GM19328 (cell line): ENCODE results near the gene GRAMD2B.
"Not testable (repeated sequence)": the region's sequence is repeated elsewhere in the genome, so short reads cannot be mapped to it uniquely, and the experiment has no call there.

Experiments used
- ATAC-seq: cut with Tn5 transposase; IDR thresholded peaks from one replicate; pipeline ENCODE4 v1.9.1; 2021; ENCODE audit warnings: mild to moderate bottlenecking, moderate library complexity; ENCODE audit not compliant: unreplicated experiment

GRAMD2B gene

DNA sequence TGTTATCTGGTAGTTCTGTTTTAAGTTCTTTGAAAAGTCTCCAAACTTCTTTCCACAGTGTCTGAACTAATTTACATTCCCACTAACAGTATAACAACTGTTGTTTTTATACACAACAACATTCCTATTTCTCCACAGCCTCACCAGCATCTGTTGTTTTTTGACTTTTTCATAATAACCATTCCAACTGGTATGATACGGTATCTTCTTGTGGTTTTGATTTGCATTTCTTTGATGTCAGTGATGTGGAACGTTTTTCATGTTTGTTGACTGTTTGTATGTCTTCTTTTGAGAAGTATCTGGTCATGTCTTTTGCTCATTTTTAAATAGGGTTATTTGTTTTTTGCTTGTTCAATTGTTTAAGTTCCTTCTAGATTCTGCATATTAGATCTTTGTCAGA lies 12.6 kb upstream of the GRAMD2B start:
- ATAC-seq, result no peak

DNA sequence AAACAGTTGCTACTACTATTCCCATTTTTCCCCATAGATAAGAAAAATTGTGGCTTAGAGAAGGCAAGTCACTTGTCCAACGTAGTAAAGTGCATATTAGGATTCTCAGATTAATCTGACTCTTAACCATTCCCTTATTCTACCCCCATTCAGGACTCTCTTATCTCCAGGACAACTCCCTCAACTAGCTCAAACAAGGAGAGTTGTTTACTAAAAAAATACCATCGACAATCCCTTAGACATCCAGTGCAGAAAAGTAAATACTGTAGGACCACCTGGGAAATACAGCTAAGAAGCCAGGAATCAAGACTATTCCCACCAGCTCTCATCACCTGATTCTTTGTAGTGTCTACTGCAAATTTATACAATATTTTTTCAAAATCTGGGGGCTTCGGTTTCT lies 9.4 kb upstream of the GRAMD2B start:
- no peak for ATAC-seq

DNA sequence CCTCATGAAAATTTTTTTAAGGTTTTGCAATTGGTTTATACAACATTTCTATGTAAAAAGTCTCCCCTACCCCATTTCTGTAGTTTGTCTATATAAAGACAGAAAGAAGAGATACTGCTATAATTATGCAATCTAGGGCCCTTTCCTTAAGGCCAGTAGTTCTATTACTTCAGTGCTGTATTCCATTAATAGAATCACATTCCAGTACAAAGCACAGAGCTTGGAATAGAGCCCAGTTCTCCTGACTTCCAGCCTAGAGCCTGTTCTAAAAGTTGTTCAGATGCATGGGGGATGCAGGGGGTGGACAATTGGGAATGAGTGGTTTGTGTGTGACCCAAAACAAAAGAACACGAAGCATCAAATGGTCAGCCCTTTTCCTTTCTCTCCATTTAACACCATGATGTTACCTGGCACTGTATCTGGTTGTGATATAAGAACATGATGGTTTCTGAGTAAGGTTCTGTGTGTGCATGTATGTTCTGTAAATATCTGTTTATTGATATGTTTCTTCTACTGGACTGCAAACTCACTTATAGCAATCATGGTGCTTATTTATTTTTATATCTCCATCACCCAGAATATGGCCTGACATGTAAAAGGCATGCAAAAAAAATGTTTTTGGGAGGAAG lies 8.2 kb upstream of the GRAMD2B start:
- ATAC-seq, result no peak

DNA sequence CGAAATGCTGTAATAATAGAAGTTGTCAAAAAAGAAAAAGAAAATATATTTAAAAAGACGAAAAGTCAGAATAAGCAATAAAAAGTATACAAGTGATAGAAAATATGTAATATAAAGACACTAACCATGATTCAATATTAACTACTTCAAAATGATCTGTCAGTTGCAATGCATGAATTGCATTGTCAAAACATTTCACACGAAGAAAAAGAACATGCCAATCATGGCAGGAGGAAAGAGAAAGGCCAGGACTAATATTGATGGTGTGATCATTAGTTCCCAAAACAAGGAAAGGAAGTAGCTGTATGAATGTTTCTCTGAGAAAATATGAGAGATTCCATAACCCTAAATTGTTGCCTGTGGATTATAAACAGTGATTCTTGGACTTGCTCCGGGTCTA lies 7.4 kb upstream of the GRAMD2B start:
- ATAC-seq, result no peak

DNA sequence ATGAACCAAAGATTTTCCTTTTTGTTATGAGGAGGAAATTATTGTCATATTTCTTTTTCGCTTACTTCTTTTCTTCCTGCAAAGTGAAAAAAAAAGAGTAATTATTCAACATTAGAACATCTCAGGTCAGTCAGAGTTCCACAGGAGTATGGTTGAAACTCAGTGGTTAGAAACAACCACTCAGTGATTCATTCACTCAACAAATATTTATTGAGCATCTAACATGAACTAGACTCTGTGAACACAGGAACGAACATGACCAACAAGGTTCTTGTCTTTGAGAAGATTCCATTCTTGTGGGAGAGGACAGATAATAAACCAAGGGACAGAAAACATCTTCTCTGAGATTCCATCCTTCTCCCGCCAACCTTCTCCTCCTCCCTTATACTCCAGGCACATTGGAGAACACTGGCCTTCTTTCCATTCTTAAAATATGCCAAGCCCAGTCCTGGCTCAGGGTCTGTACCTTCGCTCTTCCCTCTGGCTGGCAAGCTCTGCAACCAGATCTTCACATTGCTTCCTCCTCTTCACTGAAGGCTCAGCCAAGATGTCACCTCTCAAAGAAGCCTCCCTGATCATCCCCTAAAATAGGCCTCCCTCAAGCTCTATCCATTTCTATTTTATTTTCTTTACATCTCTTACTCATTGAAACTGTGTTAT lies 6.8 kb upstream of the GRAMD2B start:
- no peak for ATAC-seq

DNA sequence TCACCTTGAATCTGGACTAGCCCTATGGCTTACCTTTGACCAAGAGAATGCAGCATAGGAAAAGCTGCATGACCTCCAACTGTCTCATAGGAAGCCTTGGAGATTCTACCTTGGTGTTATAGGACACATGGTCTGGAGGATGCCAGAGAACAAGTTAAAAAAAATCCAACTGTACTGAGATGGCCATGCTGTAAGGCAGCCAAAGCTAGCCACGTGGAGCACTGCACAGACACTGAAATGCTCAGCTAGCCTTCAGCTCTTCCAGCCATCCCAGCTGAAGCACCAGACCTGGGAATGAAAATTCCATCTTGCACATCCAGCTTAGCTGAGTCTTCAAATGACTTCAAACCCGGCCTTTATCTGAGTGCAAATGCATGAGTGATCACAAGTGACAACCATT lies 6.0 kb upstream of the GRAMD2B start:
- no peak for ATAC-seq

DNA sequence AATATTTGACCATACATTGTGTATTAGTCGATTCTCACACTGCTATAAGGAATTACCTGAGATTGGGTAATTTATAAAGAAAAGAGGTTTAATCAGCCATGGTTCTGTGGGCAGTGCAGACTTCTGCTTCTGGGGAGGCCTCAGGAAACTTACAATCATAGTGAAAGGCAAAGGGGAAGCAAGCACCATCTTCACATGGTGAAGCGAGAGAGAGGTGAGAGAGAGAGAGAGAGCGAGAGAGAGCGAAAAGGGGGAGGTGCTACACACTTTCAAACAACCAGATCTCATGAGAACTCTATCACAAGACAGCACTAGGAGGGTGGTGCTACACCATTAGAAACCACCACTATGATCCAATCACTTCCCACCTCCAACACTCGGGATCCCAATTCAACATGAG lies 4.1 kb upstream of the GRAMD2B start:
- no peak for ATAC-seq

DNA sequence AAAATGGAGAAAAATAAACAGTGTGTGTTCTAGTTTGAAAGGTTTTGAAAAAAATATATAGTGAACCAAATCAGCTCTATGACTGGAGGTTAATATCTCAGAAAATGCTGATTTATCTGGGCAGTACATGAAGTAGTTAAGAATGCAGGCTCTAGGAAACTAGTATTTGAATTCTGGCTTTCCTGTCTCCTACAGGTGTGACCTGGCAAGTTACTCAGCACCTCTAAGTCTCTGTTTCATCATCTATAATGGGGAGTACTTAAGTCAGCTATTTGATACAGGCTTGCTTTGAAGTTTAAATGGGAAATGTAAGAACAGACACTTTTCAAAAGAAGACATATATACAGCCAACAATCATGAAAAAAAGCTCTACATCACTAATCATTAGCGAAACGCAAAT lies 5.2 kb downstream of the GRAMD2B start:
- no peak for ATAC-seq

DNA sequence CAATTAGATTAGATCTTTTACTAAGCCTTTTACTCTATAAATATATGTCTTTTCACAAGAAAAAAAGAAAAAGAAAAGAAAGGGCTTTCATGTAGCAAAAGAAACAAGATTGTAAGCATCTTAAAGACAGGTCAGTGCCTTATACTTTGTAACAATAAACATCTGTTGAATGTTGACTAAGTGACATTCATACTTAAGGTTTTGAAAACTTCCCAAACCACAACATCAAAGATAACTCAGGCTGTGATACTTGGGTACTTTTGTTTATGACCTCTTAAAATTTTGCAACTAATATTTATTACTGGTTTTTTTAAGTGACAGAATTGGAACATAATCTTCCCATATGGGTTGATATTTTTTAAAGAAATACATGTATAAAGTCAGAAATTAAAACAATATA lies 7.4 kb downstream of the GRAMD2B start:
- ATAC-seq, result no peak

DNA sequence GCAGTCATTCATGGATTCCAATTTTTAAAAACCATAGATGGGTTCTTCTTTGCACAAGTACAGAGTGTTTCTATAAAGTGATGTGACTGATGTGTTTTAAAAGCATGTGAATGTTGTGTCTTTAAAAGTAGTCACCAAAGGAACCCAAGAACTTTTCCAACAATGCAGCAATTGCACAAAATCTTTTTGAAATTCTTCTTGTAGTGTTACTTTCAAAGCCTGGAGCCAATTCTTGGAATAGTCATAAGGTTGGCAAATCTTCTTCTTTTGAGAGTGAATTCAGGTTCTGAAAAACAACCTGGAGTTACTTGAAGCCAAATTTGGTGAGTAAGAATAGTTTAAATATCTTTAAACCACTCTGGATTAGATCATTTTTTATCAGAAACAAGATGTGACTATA lies 10.5 kb downstream of the GRAMD2B start:
- no peak for ATAC-seq

DNA sequence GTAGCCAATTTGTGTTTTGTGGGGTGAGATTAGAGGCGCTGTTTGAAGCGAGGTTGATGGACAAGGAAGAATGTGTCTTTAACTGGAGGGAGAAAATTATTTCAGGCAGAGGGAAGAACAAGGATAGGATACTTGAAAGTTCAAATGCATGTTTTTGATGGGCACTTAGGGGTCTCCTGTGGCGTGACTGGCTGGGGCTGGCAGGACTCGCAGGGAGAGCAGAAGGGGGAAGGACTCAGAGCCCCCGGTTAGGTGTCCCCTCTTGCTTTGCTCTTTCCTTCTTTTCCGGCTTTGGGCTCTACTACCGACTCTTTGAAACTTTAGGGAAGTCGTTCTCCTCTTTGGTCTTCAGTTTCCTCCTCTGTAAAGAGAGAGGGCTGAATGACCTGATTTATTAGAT lies 12.1 kb downstream of the GRAMD2B start:
- no peak for ATAC-seq

DNA sequence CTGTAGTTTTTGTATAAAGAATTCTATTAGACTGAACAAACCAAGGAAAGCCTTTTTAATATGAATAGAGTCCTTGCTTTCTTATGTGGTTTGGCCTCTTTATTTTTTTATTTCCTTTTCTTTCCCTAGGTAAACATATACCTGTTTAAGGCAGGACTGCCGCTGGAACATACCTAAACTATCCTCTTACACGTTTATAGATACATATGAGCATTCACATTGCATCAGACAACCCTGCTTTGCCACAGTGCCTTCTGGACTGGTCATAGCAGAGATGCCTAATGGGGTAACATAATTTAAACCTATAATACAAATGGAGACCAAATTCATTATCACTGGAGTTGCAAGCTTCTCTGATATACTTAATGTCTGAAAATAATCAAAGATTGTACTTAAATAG lies 12.5 kb downstream of the GRAMD2B start:
- ATAC-seq, result no peak

DNA sequence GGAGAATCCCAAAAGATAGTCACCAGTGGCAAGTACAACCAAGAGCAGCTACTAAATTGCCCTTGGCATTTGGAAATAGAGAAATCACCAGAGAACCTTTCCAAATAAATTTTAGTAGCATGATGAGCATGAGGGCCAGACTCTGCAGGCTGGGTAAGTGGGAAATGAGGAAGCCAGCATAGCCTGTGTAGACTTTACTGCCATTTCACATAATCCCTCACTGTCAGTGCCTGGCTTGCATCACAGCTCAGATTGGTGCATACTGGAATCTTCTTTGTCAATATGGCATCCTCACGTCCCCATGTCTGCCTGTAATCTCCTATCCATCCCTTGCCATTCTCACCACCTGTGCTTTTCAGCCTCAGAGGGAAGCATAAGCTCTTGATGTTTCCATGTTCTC lies 14.5 kb downstream of the GRAMD2B start:
- ATAC-seq, result no peak

DNA sequence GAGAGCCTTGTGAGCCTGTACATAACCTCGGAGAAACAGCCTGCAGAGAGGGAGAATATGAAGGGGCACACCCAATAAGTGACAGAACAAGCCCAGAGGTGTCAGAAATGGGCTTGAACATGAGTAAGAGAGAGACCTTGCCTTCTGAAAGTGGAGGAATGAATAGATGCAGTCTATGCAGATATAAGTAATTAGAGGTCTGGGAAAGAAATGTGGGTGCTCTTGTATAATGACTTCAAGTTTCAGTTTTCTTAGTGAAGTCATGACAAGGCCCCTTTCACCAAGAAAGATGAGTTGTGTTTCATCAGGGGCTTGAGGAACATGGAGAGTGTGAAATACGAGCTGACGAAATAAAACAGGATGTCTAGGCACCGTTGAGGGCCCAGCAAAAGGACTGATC lies 15.1 kb downstream of the GRAMD2B start:
- no peak for ATAC-seq

DNA sequence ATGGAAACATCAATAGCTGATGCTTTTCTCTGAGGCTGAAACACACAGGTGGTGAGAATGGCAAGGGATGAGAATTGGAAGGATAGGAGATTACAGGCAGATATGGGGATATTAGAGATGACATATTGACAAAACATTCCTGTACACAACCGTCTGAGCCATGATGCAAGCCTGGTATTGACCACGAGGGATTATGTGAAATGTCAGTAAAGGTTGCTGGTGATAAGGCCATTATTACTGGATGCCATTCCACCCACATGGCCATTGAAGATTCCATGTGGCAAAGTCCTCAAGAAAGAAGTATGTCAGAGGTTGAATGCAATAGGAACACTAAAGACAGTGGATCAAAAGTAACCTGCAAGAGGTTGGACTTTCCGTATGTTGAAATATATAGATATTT lies 15.7 kb downstream of the GRAMD2B start:
- no peak for ATAC-seq

DNA sequence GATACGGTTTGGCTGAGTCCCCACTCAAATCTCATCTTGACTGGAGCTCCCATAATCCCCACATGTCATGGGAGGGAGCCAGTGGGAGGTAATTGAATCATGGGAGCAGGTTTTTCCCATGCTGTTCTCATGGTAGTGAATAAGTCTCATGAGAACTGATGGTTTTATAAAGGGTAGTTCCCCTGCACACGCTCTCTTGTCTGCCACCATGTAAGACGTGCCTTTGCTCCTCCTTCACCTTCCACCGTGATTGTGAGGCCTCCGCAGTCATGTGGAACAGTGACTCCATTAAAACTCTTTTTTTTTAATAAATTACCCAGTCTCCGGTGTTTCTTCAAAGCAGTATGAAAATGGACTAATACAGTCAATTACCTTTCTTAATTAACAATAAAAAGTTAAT lies 16.5 kb downstream of the GRAMD2B start:
- ATAC-seq, result not testable (repeated sequence)

DNA sequence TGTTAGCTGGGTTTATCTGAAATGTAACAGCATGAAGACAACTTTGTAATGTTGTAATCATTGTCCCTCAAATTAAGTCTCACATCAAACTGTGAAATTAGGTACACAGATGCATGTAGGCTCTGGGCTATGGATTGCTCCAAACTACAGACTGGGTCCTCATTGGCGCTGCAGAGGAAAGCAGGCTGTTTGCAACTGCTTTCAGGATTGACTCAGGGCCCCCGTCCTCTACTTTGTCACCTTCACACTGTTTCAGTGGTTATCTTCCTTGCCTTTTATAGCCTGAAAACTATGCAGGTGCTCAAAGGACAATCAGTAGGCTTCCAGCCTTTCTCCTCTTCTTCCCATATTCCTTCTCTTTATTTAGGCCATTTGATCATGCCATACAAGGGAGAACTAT lies 18.0 kb downstream of the GRAMD2B start:
- no peak for ATAC-seq

DNA sequence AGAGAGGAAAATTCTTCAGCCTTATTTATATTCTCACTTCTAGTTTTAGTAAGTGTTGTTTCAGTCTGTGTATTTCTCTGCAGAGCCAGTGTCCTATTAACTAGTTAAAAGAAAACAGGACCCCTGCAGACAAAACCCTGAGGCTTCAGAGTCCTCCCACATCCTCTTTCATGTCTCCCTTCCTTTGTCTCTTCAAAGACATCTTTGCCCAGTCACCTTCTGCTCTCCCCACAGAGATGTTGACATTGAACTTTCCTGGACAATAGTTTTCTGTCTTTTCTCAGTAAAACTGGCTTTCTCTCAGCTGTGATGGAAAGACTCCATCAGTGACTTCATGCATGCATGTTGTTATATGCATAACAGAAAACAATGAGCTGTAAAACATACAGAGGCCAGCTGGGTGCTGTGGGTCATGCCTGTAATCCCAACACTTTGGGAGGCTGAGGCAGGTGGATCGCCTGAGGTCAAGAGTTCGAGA lies 20.2 kb downstream of the GRAMD2B start:
- peak; percentile 81 for ATAC-seq

DNA sequence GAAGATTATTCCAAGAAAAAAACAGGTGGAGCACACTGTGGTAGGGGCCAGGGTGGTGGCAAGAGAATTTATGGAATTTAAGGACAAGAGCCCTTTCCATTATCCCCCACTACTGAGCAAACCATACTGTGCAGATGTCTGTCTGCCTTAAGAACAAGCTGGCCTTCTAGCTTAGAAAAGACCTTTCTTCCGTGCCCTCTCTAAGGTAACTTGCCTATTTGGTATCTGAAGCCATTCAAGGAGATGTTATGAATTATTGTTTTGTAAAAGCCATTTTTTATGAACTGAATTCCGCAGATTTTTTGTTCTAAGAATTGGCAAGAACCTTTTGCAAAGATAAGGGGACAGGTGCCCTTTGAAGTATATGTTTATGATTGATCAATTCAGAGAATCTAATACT lies 20.9 kb downstream of the GRAMD2B start:
- no peak for ATAC-seq

DNA sequence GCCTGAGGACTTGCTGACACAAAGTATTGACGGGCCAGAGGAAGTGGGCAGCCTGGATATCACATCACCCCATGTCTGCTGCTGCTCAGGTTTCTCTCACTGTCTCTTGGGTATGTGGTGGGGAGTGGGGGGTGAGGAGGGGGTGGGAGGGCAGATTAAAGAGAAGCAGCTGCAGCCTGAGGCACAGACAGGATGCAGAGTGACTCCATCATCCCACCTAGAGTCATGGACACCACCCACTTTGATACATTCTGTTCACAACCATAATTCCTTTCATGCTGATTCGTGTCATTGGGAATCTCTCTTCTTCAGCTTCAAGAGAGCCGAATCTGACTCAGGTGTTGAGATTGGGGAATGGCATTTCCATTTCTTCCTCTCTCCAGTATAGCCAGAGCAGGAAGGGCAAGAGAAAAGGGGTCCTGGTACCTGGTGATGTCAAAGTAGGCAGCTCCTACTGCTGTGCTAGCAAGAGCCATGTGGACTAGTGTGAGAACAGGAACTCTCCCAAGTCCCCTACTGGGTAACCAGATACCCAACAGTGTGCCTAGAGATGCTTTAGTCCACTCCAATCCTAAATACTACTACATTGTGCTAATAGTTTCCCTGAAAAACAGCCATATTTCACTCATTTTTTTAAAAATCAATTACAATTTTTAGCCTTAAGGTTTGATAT lies 22.4 kb downstream of the GRAMD2B start:
- no peak for ATAC-seq

DNA sequence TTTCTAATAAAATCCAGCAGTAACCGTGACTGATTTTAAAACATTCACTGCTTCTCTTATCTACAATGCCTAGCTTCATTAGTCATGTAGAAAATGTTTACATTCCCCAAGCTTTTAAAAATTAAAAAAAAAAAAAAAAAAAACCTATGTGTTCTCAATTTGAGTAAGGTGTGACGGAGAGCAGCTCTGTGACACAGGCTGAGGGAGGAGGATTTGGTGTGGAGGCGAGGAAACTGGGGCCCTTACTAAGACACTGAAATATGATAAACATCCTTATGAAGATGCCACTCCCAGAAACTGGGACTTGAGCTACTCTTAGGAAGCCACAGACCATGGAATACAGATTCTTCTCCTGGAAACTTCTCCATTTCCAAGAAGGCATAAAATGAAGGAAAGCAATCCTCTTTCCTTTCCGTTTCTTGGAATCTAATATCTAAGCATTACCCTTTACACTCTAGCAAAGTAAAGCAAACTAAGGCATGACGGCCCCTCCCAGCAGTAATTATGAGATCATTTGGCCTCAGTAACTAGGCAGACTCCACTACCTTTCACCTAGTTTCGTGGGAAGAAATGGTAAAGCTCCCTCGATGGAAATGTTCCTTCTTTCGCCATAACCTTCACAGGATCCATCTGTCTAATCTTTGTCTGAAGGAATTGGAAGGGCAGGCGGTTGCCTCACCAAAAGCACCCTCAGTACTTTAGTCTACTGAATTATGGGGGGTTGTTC lies 23.5 kb downstream of the GRAMD2B start:
- peak; percentile 26 for ATAC-seq

DNA sequence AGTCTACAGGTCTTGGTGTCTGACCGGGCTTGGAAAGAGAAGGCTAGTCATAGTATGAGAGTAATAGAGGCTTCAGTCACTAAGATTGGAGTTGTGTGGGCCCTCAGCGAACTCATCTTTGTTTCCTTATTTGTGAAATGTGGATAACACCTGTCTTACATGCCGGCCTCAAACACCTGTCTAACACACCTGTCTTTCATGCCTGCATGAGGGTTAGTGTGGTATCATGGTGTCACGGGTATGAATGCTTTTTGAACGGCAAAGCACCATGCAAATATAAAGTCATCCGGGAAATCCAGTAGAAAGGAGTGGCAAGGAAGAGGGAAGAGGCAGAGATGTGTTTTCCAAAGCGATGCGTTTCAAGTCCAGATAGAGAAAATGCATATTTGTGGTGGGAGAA lies 25.5 kb downstream of the GRAMD2B start:
- no peak for ATAC-seq
